K562 (cell line): Measurements from ENCODE around the gene ALDH1A2. TPM values are rescaled to one million over a fixed set of nuclear protein-coding genes. Genes with fewer than 3 reads are reported as not detected.

Experiments
- BACH1 ChIP-seq: fragments of 200-800 bp; sonication (Bioruptor generic); IDR thresholded peaks from 2 replicates; pipeline ENCODE4 v1.6.1; 2016; ENCODE audit warnings: missing genetic modification characterization, missing compliant biosample characterization
- BRF1 ChIP-seq: IDR thresholded peaks from 3 replicates; pipeline ENCODE4 v1.6.1; 2011; ENCODE audit warnings: borderline replicate concordance, mild to moderate bottlenecking; ENCODE audit not compliant: insufficient read length; ENCODE audit errors: extremely low read depth
- CTBP1 ChIP-seq: fragments of 450-650 bp; IDR thresholded peaks from 2 replicates; pipeline ENCODE4 v1.6.1; 2016; ENCODE audit warnings: borderline replicate concordance
- DPF2 ChIP-seq: fragments of 450-650 bp; IDR thresholded peaks from 2 replicates; pipeline ENCODE4 v1.6.1; 2016
- FOXP4 ChIP-seq: sonication (generic); formaldehyde crosslinking; IDR thresholded peaks from 2 replicates; pipeline ENCODE4 v1.8.0; 2022; ENCODE audit warnings: mild to moderate bottlenecking, missing genetic modification reagents, borderline replicate concordance
- GTF2A2 ChIP-seq: IDR thresholded peaks from 2 replicates; pipeline ENCODE4 v1.6.1; 2016; ENCODE audit warnings: mild to moderate bottlenecking, missing genetic modification characterization, missing compliant biosample characterization
- NBN ChIP-seq: fragments of 450-650 bp; IDR thresholded peaks from 2 replicates; pipeline ENCODE4 v1.6.1; 2016; ENCODE audit warnings: low read depth, mild to moderate bottlenecking
- PHF8 ChIP-seq: fragments of 200-600 bp; sonication (generic); IDR thresholded peaks from 2 replicates; pipeline ENCODE4 v1.6.1; 2012; ENCODE audit warnings: mixed run types, mild to moderate bottlenecking, inconsistent platforms, low read length, moderate library complexity, borderline replicate concordance
- SETDB1 ChIP-seq: IDR thresholded peaks from one replicate; pipeline ENCODE4 v1.6.1; 2012; ENCODE audit warnings: low read length, control low read depth, inconsistent platforms
- SUPT5H ChIP-seq: fragments of 450-650 bp; IDR thresholded peaks from 2 replicates; pipeline ENCODE4 v1.6.1; 2016
- TBP ChIP-seq: optimal IDR thresholded peaks from 2 replicates; pipeline ENCODE3; 2011; ENCODE audit warnings: low read depth, low read length, improper control_type of control experiment
- TCF7 ChIP-seq: sonication (generic); IDR thresholded peaks from 2 replicates; pipeline ENCODE4 v1.6.1; 2016; ENCODE audit warnings: antibody characterized with exemption, borderline replicate concordance
- XRCC4 ChIP-seq: IDR thresholded peaks from one replicate; pipeline ENCODE4 v1.6.1; 2011; ENCODE audit not compliant: insufficient read depth, insufficient read length; ENCODE audit errors: extremely low read depth
- ZNF133 ChIP-seq: fragments of 250-450 bp; sonication (Bioruptor Pico); IDR thresholded peaks from 2 replicates; pipeline ENCODE4 v1.4.0; 2020; ENCODE audit warnings: mild to moderate bottlenecking
- ZNF41 ChIP-seq: fragments of 250-450 bp; sonication (Bioruptor Pico); conservative IDR thresholded peaks from 2 replicates; pipeline ENCODE4 v1.4.0; 2020; ENCODE audit warnings: mild to moderate bottlenecking
- ZNF699 ChIP-seq: fragments of 250-450 bp; sonication (Bioruptor Pico); IDR thresholded peaks from 2 replicates; pipeline ENCODE4 v1.8.0; 2021; ENCODE audit warnings: mild to moderate bottlenecking, moderate library complexity; ENCODE audit not compliant: insufficient replicate concordance
- polyA plus RNA-seq, 8 experiments: library from polyadenylated mRNA; depleted of rRNA in 4 of 8; stranded (reverse) in 5 of 8; unstranded in 3 of 8; fragments of >200 nt; fragmentation: Nextera tagmentation in 2 of 8; fragmentation: Illumina TruSeq in 1 of 8; extraction: Ambion mirVana in 2 of 8; extraction: Trizol in 1 of 8; gene quantifications; 2 replicates each; pipeline versions ENCODE4 v1.2.1 to v1.2.3, GENCODE V29; 2011 to 2014; ENCODE audit warnings: inconsistent platforms in 1 of 8, missing spikeins in 1 of 8
- total RNA-seq, 7 experiments: library from RNA; depleted of rRNA in 6 of 7; stranded (reverse); fragments of >200 nt in 6 of 7; fragmentation: Illumina TruSeq in 2 of 7; extraction: Trizol in 2 of 7; gene quantifications; 2 replicates each; pipeline versions ENCODE4 v1.2.1 to v1.2.3, GENCODE V29; 2011 to 2021; ENCODE audit warnings: low replicate concordance in 1 of 7
- TF ChIP-seq, protein P1 (sequence below): IDR thresholded peaks from 2 replicates; pipeline ENCODE4 v1.6.1; 2011; ENCODE audit warnings: borderline replicate concordance, low read depth, mild to moderate bottlenecking, moderate library complexity, low read length; ENCODE audit not compliant: insufficient read depth, poor library complexity, severe bottlenecking
- TF ChIP-seq, protein P2 (sequence below): IDR thresholded peaks from 2 replicates; pipeline ENCODE4 v1.6.1; 2014; ENCODE audit warnings: antibody characterized with exemption
- TF ChIP-seq, protein P3 (sequence below): fragments of 450-650 bp; formaldehyde crosslinking; IDR thresholded peaks from 2 replicates; pipeline ENCODE4 v1.4.0; 2020; ENCODE audit warnings: mild to moderate bottlenecking, moderate library complexity
- TF ChIP-seq, protein P4 (sequence below): sonication (generic); formaldehyde crosslinking; IDR thresholded peaks from 2 replicates; pipeline ENCODE4 v1.8.1; 2022; ENCODE audit warnings: missing genetic modification reagents

The ALDH1A2 gene
- total and polyA plus RNA-seq, 9 of the 15 experiments (the other 6 are each of a cell fraction or from before 2014, with no cell fraction given): 115 to 393 (median 333) TPM

GRCh38 chr15:58110999-58111717 lies 45.6 kb upstream of the ALDH1A2 start (continued):
- TF ChIP-seq, protein P1, sequence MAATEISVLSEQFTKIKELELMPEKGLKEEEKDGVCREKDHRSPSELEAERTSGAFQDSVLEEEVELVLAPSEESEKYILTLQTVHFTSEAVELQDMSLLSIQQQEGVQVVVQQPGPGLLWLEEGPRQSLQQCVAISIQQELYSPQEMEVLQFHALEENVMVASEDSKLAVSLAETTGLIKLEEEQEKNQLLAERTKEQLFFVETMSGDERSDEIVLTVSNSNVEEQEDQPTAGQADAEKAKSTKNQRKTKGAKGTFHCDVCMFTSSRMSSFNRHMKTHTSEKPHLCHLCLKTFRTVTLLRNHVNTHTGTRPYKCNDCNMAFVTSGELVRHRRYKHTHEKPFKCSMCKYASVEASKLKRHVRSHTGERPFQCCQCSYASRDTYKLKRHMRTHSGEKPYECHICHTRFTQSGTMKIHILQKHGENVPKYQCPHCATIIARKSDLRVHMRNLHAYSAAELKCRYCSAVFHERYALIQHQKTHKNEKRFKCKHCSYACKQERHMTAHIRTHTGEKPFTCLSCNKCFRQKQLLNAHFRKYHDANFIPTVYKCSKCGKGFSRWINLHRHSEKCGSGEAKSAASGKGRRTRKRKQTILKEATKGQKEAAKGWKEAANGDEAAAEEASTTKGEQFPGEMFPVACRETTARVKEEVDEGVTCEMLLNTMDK: no peak
- TF ChIP-seq XRCC4 (no peak), BACH1 (tag) (peak; percentile 82; the same call in 1 of the 2 replicates), NBN (peak; percentile 85), BRF1 (no peak), PHF8 (no peak), TCF7 (peak; percentile 46; the same call in 1 of the 2 replicates), DPF2 (peak; percentile 99), GTF2A2 (no peak), ZNF41 (no peak), ZNF699 (no peak), TBP (no peak), SUPT5H (no peak), FOXP4 (CRISPR knock-in tag) (no peak), CTBP1 (peak; percentile 99), ZNF133 (CRISPR knock-in tag) (no peak), SETDB1 (no peak)
- TF ChIP-seq, protein P2, sequence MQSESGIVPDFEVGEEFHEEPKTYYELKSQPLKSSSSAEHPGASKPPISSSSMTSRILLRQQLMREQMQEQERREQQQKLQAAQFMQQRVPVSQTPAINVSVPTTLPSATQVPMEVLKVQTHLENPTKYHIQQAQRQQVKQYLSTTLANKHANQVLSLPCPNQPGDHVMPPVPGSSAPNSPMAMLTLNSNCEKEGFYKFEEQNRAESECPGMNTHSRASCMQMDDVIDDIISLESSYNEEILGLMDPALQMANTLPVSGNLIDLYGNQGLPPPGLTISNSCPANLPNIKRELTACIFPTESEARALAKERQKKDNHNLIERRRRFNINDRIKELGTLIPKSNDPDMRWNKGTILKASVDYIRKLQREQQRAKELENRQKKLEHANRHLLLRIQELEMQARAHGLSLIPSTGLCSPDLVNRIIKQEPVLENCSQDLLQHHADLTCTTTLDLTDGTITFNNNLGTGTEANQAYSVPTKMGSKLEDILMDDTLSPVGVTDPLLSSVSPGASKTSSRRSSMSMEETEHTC: no peak; the same call in none of the 2 replicates
- TF ChIP-seq, protein P3, sequence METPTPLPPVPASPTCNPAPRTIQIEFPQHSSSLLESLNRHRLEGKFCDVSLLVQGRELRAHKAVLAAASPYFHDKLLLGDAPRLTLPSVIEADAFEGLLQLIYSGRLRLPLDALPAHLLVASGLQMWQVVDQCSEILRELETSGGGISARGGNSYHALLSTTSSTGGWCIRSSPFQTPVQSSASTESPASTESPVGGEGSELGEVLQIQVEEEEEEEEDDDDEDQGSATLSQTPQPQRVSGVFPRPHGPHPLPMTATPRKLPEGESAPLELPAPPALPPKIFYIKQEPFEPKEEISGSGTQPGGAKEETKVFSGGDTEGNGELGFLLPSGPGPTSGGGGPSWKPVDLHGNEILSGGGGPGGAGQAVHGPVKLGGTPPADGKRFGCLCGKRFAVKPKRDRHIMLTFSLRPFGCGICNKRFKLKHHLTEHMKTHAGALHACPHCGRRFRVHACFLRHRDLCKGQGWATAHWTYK (CRISPR knock-in tag): no peak
- TF ChIP-seq, protein P4, sequence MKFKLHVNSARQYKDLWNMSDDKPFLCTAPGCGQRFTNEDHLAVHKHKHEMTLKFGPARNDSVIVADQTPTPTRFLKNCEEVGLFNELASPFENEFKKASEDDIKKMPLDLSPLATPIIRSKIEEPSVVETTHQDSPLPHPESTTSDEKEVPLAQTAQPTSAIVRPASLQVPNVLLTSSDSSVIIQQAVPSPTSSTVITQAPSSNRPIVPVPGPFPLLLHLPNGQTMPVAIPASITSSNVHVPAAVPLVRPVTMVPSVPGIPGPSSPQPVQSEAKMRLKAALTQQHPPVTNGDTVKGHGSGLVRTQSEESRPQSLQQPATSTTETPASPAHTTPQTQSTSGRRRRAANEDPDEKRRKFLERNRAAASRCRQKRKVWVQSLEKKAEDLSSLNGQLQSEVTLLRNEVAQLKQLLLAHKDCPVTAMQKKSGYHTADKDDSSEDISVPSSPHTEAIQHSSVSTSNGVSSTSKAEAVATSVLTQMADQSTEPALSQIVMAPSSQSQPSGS (CRISPR knock-in tag): no peak
